Endothelial cell of umbilical vein (primary cell): ENCODE data around the gene VARS1. TPM values are rescaled to one million over a fixed set of nuclear protein-coding genes. Genes with fewer than 3 reads are reported as not detected.
A peak's percentile ranks its signal among the peaks of the same experiment; 100 is the strongest.

Source experiments
- BruUV-seq: library from RNA; stranded (reverse); fragments of 400-500 nt; replicated peaks from 2 replicates; lab custom pipeline; 2021; lab: Mats Ljungman, UMichigan
- CTCF ChIA-PET: fragments of 300-600, 350-600 bp; sonication (Branson Sonifier 250); formaldehyde crosslinking; loops from one replicate; lab custom pipeline; 2021; ENCODE audit warnings: antibody characterized with exemption, inconsistent platforms; lab: Charles Lee
- POLR2A ChIA-PET: fragments of 300-600, 350-600 bp; sonication (Branson Sonifier 250); formaldehyde crosslinking; loops from one replicate; lab custom pipeline; 2021; ENCODE audit warnings: antibody characterized with exemption, inconsistent platforms; lab: Charles Lee
- DNase-seq: peaks from one replicate; pipeline ENCODE4 v3.0.0-alpha.2; 2011; ENCODE audit warnings: low read depth, low spot score
- FAIRE-seq: peaks from 2 replicates; lab custom pipeline; 2011; peaks lifted over from hg19 to GRCh38; lab: Jason Lieb, UNC
- H2AFZ ChIP-seq: 2 replicates; pipeline ENCODE4 v1.6.0; 2012; ENCODE audit warnings: low read depth, low read length, control low read depth, inconsistent platforms
- H3K27ac ChIP-seq: 2 replicates; pipeline ENCODE4 v1.5.1; 2011; ENCODE audit warnings: low read depth, mild to moderate bottlenecking, control low read depth, low read length, moderate library complexity; ENCODE audit not compliant: insufficient read depth
- H3K27me3 ChIP-seq, 2 experiments: 2 replicates each; pipeline versions ENCODE4 v1.6.0 to v1.6.1; 2011; ENCODE audit warnings: low read length in 2 of 2, mixed read lengths in 1 of 2; ENCODE audit not compliant: control insufficient read depth in 2 of 2, insufficient read depth in 2 of 2
- H3K36me3 ChIP-seq, 2 experiments: 2 replicates in 1 of 2; 3 replicates in 1 of 2; pipeline ENCODE4 v1.5.1; 2011; ENCODE audit warnings: low read length in 2 of 2, mild to moderate bottlenecking in 1 of 2, moderate library complexity in 1 of 2; ENCODE audit not compliant: control insufficient read depth in 2 of 2, insufficient read depth in 2 of 2; ENCODE audit errors: extremely low read depth in 1 of 2
- H3K4me1 ChIP-seq: 3 replicates; pipeline ENCODE4 v1.5.1; 2011; ENCODE audit warnings: mild to moderate bottlenecking, low read length; ENCODE audit not compliant: control insufficient read depth, insufficient read depth; ENCODE audit errors: extremely low read depth
- H3K4me2 ChIP-seq: 2 replicates; pipeline ENCODE4 v1.6.1; 2011; ENCODE audit warnings: low read length, control low read depth, mixed read lengths; ENCODE audit not compliant: insufficient read depth
- H3K4me3 ChIP-seq, 3 experiments: fragments of 200-600 bp in 1 of 3; sonication (generic), shearing (Covaris generic) in 1 of 3; replicated peaks in 1 of 3; 2 replicates each; pipeline ENCODE4 v1.5.1; 2011 to 2016; ENCODE audit warnings: control low read depth in 3 of 3, low read length in 3 of 3, mild to moderate bottlenecking in 2 of 3, inconsistent platforms in 1 of 3, low read depth in 1 of 3, moderate library complexity in 1 of 3; ENCODE audit not compliant: insufficient read depth in 1 of 3
- H3K79me2 ChIP-seq: 2 replicates; pipeline ENCODE4 v1.6.0; 2012; ENCODE audit warnings: low read length, inconsistent platforms; ENCODE audit not compliant: control insufficient read depth, insufficient read depth
- H3K9ac ChIP-seq: replicated peaks from 2 replicates; pipeline ENCODE3; 2011; ENCODE audit warnings: low read length, control low read depth; ENCODE audit not compliant: insufficient read depth; ENCODE audit errors: extremely low read depth
- H3K9me1 ChIP-seq: replicated peaks from 3 replicates; pipeline ENCODE4 v1.6.0; 2011; ENCODE audit warnings: mild to moderate bottlenecking, low read length; ENCODE audit not compliant: control insufficient read depth, insufficient read depth; ENCODE audit errors: extremely low read depth
- H3K9me3 ChIP-seq: replicated peaks from 2 replicates; pipeline ENCODE4 v1.5.1; 2012; ENCODE audit warnings: low read length, inconsistent platforms; ENCODE audit not compliant: control insufficient read depth, insufficient read depth
- H4K20me1 ChIP-seq: replicated peaks from 2 replicates; pipeline ENCODE3; 2011; ENCODE audit warnings: mild to moderate bottlenecking, low read length; ENCODE audit not compliant: control insufficient read depth, insufficient read depth; ENCODE audit errors: extremely low read depth
- EZH2 ChIP-seq: IDR thresholded peaks from 2 replicates; pipeline ENCODE4 v1.6.1; 2012; ENCODE audit warnings: borderline replicate concordance, low read depth, mild to moderate bottlenecking, moderate library complexity, low read length, inconsistent platforms; ENCODE audit not compliant: severe bottlenecking
- FOS ChIP-seq: IDR thresholded peaks from 2 replicates; pipeline ENCODE4 v1.6.1; 2011; ENCODE audit warnings: mild to moderate bottlenecking, low read length, moderate library complexity, borderline replicate concordance; ENCODE audit not compliant: insufficient read depth
- GATA2 ChIP-seq: IDR thresholded peaks from 2 replicates; pipeline ENCODE4 v1.7.0; 2011; ENCODE audit warnings: low read depth, mild to moderate bottlenecking, moderate library complexity, mixed read lengths, low read length; ENCODE audit not compliant: insufficient read length, insufficient read depth
- JUN ChIP-seq: IDR thresholded peaks from 2 replicates; pipeline ENCODE4 v1.6.1; 2011; ENCODE audit warnings: borderline replicate concordance, low read depth; ENCODE audit not compliant: insufficient read length, insufficient read depth
- MYC ChIP-seq: IDR thresholded peaks from one replicate; pipeline ENCODE4 v1.6.1; 2011; ENCODE audit warnings: mild to moderate bottlenecking, low read depth, low read length
- POLR2A ChIP-seq: IDR thresholded peaks from 2 replicates; pipeline ENCODE4 v1.6.1; 2012; ENCODE audit warnings: low read depth, mild to moderate bottlenecking, control low read depth, low read length
- POLR2AphosphoS5 ChIP-seq: IDR thresholded peaks from 2 replicates; pipeline ENCODE4 v1.6.1; 2012; ENCODE audit warnings: low read depth, mild to moderate bottlenecking, control low read depth, low read length, moderate library complexity; ENCODE audit not compliant: insufficient read depth
- dilution Hi-C: fragments of 300-500 bp; cut with MboI; formaldehyde crosslinking; loops from one replicate; pipeline ENCODE4 v1.15.0; 2019; ENCODE audit warnings: low sequenced_read_pairs; ENCODE audit not compliant: extremely low pct_ligation_motif_present
- intact Hi-C: fragments of 100-400 bp; cut with micrococcal nuclease; formaldehyde crosslinking; loops from one replicate; pipeline ENCODE4 v1.10.0; 2022
- polyA plus RNA-seq, 4 experiments: library from polyadenylated mRNA; depleted of rRNA in 3 of 4; stranded (reverse) in 3 of 4; unstranded in 1 of 4; fragments of >200 nt; gene quantifications; 2 replicates each; pipeline versions ENCODE4 v1.2.1 to v1.2.3, GENCODE V29; 2011 to 2012; ENCODE audit warnings: missing spikeins in 1 of 4
- total RNA-seq: library from RNA; stranded (reverse); gene quantifications from 2 replicates; pipeline ENCODE4 v1.2.3, GENCODE V29; 2021
- TF ChIP-seq, protein P1 (sequence below), 2 donors: IDR thresholded peaks; 1 replicate in 1 of 2; 2 replicates in 1 of 2; pipeline ENCODE4 v1.5.1; 2011; ENCODE audit warnings: low read length in 2 of 2, mild to moderate bottlenecking in 2 of 2, moderate library complexity in 2 of 2, control low read depth in 1 of 2, inconsistent platforms in 1 of 2, low read depth in 1 of 2; ENCODE audit not compliant: insufficient read depth in 1 of 2; ENCODE audit errors: extremely low read depth in 1 of 2
- TF ChIP-seq, protein P2 (sequence below): IDR thresholded peaks from 2 replicates; pipeline ENCODE4 v1.6.1; 2011; ENCODE audit not compliant: insufficient read depth, insufficient read length

The VARS1 gene
- total and polyA plus RNA-seq, 2 donors (not counting 3 experiments of a cell fraction or from before 2014, with no cell fraction given): 37.4 to 121 TPM

DNA sequence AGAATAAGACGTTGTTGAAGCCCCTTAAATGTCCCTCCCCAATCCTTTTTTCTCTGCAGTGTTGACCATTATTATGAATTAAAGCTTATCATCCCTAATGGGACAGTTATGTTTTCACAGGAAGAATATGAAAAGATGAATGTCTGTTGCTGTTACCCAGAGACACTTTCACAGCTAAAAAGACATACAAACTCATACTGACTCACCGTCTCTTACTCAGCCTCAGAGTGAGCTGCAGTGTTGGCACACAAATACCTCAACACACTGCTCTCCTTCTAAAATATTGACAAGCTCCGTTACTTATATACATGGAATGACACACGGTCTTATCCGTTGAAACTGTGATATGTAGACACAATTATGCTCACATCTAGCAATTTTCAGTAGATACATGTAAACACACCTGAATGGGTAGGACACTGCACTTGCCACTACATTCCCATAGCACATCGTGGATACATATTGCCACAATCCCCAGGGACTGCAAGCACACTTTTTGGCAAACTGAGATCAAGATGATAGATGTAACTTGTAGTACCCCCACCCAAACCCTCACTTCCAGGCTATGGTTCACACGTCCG, 42.7 kb downstream of the VARS1 start:
- Histone ChIP-seq H3K9me1 (no peaks in the 10 kb centered on the region), H3K27ac (no peak overlapping the region), H2AFZ (no peak overlapping the region), H3K79me2 (no peaks in the 10 kb centered on the region), H3K9me3 (no peaks in the 10 kb centered on the region), H3K36me3 (no peaks in the 10 kb centered on the region), H3K4me1 (no peaks in the 10 kb centered on the region), H3K9ac (no peak overlapping the region), H3K4me2 (no peak overlapping the region), H3K4me3 (no peak overlapping the region), H4K20me1 (no peaks in the 10 kb centered on the region), H3K27me3 (no peaks in the 10 kb centered on the region)
- POLR2A ChIA-PET: no interaction called here
- dilution Hi-C loops (no loop called here), intact Hi-C loops (no loop called here)
- CTCF ChIA-PET: interaction anchor here (0.7 to 3.9 kb wide), 7 partner anchors 14 to 50 kb away, joined by 3 to 18 read pairs (median 5); partner anchors contain the start of genes ABHD16A, DDAH2 and VARS1
- peak; percentile 32 for TF ChIP-seq FOS
- no peak for TF ChIP-seq GATA2
- peak; percentile 18 for TF ChIP-seq POLR2A
- TF ChIP-seq JUN: no peak
- no TSS peak for BruUV-seq
- no peak for DNase-seq
- FAIRE-seq: no peak

DNA sequence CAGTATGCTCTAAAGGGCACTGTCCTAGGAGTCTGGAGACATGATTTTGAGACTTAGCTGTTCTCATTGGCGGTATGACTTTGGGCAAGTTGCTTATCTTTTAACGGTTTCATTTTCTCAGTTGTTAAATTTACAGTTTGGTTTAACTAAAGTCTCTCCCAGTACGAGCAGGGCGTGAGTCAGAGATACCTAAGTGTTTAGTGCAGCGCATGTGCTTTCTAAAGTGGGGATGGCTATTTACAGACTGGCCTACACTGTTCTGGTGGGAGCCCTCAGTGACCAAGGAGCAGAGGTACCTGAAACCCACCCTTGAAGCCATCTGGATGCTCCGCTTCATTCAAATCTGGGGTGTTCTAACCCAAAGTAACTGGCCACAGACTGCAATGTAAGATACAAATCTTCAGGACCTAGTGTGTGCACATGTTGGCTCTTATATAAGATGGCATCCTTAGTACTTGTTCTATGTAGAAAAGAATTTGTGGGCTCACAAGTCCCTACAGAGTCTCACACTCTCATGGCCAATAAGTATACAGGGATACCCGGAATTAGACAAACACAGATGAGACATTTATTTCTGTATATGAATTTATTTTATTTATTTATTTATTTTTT, 45.0 kb downstream of the VARS1 start:
- H3K36me3 ChIP-seq: no peaks in the 10 kb centered on the region
- no peaks in the 10 kb centered on the region for H3K9me1 ChIP-seq
- DNase-seq: no peak
- no peak overlapping the region for H2AFZ ChIP-seq
- H3K27ac ChIP-seq: no peak overlapping the region
- H4K20me1 ChIP-seq: no peaks in the 10 kb centered on the region
- H3K4me2 ChIP-seq: no peak overlapping the region
- no peaks in the 10 kb centered on the region for H3K9me3 ChIP-seq
- TF ChIP-seq JUN (no peak), EZH2 (no peak), GATA2 (no peak), POLR2AphosphoS5 (no peak), POLR2A (no peak), FOS (no peak), MYC (no peak)
- TF ChIP-seq, protein P1, sequence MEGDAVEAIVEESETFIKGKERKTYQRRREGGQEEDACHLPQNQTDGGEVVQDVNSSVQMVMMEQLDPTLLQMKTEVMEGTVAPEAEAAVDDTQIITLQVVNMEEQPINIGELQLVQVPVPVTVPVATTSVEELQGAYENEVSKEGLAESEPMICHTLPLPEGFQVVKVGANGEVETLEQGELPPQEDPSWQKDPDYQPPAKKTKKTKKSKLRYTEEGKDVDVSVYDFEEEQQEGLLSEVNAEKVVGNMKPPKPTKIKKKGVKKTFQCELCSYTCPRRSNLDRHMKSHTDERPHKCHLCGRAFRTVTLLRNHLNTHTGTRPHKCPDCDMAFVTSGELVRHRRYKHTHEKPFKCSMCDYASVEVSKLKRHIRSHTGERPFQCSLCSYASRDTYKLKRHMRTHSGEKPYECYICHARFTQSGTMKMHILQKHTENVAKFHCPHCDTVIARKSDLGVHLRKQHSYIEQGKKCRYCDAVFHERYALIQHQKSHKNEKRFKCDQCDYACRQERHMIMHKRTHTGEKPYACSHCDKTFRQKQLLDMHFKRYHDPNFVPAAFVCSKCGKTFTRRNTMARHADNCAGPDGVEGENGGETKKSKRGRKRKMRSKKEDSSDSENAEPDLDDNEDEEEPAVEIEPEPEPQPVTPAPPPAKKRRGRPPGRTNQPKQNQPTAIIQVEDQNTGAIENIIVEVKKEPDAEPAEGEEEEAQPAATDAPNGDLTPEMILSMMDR (IDR thresholded peaks at IDR 0.05; ENCODE audit: extremely low read depth in 1 of 2, insufficient read depth in 1 of 2, low read depth in 1 of 2, low read length in 2 of 2): no peak
- TF ChIP-seq, protein P2, sequence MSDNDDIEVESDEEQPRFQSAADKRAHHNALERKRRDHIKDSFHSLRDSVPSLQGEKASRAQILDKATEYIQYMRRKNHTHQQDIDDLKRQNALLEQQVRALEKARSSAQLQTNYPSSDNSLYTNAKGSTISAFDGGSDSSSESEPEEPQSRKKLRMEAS: no peak
- H3K9ac ChIP-seq: no peak overlapping the region
- intact Hi-C loops: no loop called here
- no TSS peak for BruUV-seq
- CTCF ChIA-PET: interaction anchor here (1.2 to 3.9 kb wide), 3 partner anchors 8 to 41 kb away, joined by 3 to 18 read pairs (median 4); no protein-coding TSS in a partner anchor
- H3K79me2 ChIP-seq: no peaks in the 10 kb centered on the region
- H3K4me3 ChIP-seq: no peak overlapping the region
- FAIRE-seq: peak; percentile 18
- no peaks in the 10 kb centered on the region for H3K4me1 ChIP-seq
- POLR2A ChIA-PET: no interaction called here
- dilution Hi-C loops: no loop called here
- H3K27me3 ChIP-seq: no peaks in the 10 kb centered on the region
